T follicular helper cell (primary cell): ENCODE measurements around the gene HOXD13.

ENCODE experiments used
- DNase-seq: peaks from one replicate; pipeline ENCODE4 v3.0.0-alpha.2; 2020; ENCODE audit warnings: low read depth
- total RNA-seq, 2 experiments: gene quantifications; one replicate each; lab custom pipeline; 2026; lab: John Stamatoyannopoulos, UW

The HOXD13 gene
- total RNA-seq: 0 to 0.06 reads per million in 2 experiments

GRCh38 chr2:176092270-176093144 lies at the start of gene HOXD13:
Gene HOXD13, plus strand, starts transcription at chr2:176092721. Its CDS starts 170 bp downstream, at chr2:176092891.
- DNase-seq: no peak

DNA sequence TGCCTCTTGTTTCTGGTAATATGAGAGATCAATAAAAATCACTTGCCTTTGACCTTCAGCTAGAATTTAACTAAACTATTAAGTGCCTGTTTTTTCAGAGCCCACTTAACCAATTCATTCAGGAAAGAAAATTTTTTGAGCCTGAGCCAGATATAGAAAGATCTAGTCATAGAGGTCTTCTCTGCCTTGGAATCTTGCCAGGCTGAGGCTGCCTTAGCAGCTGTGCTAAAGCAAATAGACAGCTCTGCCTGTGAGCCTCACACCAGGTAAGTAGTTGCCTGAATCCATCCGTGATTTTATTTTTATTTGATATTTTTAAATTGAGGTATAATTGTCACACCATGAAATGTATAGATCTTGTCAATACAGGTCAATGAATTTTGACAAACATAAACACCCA lies 36.1 kb upstream of the HOXD13 start:
- no peak for DNase-seq

DNA sequence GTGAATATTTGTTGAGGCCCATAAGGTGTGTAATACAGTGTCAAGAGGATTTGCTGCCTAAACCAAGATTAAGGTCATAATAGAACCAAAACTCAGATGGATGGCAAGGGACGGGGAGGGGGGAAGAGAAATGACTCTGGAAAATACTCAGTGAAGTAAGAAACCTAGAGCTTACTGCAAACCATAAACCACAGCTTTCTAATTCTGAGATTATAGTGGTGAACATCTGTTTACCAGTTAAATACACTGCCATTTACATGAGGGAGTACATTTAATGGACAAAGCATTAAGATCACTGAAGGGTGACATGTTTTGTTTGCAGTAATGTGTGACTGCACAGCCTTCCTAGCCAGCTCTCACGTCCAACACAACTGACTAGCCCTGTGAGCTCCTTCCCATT lies 28.6 kb upstream of the HOXD13 start:
- DNase-seq: no peak

DNA sequence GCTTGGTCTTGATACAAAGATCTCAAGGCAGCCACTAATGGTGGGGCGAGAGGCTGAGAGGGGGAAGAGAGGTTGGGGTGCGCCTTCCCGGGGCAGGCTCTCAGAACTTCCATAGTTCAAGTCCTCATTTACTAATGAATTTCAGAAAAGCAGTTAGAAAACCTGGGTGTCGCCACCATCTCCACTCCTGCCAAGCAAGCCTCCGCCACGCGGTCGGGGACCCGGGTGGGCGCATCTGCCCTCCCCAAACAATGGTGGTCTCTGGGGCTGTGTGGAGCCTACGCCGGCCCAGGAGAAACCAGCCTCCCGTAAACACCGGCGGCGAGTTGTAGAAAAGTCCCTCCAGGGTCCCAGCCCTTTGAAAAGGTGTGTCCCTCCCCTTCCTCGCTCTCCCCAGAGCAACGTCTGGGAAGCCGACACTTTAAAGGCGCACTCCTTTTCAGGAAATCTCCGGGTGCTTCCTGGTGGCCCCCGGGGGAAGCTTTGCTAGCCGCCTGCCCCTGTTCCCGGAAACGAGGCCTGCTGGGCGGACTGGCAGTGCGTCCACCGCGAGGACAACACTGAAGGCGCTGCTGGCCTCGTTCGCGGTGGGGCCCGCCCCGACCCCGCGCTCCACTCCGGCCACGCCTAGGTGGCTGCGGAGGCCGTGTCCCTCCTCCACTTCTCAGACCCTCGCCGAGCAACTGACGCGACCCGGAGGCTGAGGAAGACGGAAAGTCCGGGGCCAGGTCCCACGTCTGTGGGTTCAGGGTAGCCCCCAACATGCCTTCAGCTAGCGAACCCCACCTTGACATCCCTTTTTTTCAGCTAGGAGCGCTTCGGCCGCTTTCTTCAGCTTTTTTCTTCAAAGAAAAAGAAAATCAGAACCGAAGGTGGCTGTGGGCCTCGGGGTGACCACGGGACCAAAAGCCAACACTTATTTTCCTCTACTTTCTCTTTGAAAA lies 25.6 kb upstream of the HOXD13 start:
- DNase-seq: no peak

GRCh38 chr2:176067589-176068418 lies 24.7 kb upstream of the HOXD13 start:
- no peak for DNase-seq

DNA sequence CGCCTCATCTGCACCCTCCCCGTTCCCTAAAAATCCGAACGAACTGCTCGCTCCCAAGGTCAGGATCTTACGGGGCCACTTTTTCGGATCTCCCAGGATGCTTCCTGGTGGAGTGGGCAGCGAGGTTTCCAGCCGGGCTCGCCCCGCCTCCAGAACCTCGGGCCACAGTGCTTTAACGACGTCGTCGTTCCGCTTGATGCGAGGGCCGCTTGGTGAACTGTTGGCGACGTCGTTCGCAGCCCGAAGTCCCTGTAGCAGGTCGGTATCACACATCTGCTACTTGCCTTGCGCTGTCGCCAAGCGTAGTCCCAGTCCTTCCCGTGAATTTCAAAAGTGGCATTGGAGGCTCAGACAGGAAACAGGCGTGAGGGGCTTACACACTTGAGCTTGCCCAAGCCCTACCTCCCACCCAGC lies 24.1 kb upstream of the HOXD13 start:
- no peak for DNase-seq

DNA sequence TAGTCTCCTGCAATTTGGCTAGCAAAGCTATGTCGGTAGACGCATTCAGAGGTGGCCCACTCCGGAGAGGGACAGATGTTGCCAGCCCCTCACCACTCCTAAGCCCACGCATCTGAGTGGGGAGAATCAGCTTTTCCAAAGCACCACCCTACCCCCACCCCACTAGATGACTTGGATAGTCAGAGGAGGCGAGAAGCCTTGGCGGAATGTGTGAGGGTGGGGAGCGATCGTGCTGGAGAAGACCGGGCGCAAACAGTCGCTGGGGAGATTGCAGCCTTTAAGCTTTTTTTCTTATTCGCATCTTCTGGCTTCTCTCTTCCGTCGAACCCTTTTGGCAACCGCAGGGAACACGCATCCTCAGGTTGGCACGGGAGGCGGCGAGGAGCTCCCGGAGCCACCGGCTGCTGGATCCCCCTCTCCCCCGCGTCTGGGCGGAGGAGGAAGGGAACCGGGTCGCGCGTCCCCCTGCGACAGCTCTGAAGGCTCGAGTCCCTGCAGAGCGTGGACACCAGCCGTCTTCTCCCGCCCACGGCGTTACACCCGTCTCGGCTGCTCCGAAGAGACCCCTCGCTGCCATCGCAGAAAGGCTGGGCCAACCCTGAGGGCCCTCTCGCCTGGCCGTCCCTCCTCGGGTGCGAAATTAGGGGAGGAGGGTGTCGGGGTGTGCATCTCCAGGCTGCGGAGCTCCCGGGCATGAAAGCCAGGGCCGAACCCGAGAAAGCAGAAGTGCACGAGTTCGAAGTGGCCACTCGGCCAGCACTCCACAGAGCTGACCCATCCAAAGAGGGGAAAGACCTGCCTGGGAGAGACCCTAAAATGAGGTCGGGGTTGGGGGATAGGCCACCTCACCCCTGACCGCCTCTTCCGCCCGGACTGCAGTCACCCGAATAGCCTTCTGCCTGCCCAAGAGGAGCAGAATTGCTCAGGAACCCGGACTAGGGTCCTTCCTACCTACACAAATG lies 20.9 kb upstream of the HOXD13 start:
- DNase-seq: no peak

DNA sequence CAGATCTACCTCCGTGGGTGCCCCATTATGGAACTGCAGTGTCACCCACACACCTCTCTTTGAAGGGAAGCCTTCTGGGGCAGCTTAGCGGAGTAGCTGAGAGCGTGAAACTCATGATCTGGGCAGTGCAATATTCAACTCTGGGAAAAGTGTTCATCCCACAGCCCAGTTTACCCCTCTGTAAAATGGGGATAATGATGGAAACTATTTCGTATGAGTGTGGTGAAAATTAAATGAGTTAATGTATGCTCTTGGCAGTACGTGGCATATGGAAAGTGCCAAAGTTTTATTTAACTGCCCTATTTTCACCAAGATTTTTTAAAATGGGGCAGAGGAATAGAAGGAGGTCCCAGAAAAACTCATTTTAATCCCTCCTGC lies 20.2 kb upstream of the HOXD13 start:
- DNase-seq: no peak

DNA sequence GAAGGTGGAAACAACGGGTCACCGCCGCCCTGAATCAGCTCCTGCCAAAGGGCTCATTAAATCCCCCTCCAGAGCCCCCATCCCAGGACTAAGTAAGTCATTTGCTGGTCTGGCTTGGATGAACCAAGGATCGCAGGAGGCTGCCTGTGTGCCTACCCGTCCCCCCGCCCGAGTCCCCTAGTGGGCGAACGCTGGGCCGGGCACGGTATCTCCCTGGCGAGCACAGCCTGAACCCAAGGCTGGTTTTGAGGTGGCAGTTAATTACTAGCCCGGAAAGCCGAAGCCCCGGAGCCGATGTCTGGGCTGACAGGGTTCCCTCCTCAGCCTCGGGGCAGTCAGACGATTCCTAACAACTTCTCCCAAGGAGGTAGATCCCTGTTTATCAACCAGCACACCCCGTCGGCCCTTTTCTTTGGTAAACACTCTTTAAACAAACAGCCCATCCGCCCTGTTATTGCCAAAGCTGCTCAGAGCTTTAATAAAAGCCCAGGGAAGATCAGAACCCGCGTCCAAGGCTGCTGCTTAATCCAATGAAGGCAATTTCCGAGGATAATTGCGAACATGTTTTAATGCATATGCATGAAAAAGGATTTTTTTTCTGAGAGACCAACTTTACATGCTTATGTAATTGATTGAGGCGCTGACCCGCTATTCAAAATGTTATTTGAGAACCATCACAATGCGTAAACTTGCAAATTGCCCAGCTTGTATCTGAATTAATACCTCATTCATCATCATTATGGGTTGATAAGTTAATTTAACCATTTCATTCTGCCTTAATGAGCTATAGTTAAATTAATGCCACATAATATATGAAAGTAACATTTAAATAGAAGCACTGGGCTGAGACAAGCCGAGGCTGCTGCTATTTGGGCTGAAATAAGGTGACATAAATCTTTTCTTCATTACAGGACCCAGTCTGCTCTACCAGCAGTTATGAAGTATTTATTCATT lies 19.3 kb upstream of the HOXD13 start:
- DNase-seq: no peak

GRCh38 chr2:176074919-176075425 lies 17.5 kb upstream of the HOXD13 start:
- no peak for DNase-seq

DNA sequence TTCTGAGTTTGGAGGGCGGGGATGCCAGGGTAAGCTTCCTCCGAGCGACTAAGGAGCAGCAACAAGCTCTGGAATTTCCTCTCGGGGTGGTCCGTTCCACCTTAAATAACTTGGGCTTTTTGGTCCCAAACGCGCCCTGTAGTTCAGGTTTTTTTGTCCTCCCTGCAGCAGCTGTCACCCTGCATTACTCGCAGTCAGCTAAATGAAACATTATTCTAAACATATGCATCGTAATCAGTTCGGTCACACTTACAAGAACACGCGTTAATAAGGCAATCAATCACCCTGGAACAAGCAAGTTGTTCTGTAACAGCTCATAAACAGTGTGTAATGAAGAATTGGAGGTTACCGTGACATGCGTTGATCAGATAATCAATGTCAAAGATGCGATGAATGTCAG lies 17.0 kb upstream of the HOXD13 start:
- no peak for DNase-seq

DNA sequence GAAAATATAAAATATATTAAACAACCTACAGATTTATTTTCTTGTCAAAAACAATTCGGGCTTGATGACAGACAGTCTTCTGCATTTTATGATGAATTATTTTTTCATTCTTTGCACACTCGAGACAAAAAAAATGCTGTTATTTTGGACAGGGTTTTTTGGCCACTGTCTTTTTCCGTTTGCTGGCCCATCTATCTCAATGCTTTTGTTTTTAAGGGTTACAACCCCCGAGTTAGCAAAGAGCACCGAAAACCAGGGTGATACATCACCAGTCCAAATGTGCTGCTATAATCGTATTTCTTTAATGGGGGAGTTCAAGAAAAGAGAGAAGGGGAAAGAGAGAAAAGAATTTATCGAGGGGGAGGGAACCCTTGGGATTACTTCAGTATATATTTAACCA lies 16.5 kb upstream of the HOXD13 start:
- DNase-seq: no peak

DNA sequence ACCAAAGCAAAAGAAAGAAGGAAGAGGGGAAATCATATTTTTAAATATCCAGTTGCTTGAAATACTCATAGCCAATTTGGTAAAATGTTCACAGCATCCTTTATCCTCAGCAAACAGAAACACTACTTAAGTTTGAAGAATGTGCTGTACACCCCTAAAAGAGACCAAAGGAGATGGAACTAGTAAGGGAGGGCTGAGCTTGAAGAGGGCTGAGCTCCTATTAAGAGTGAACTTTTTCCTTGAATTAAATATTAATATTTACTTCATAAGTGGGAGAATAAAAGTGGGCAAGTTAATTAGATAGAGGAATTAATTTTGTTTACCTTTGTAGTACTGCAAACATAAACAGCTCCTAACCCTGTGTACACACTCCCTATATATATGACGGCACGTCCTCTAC lies 15.7 kb upstream of the HOXD13 start:
- no peak for DNase-seq

DNA sequence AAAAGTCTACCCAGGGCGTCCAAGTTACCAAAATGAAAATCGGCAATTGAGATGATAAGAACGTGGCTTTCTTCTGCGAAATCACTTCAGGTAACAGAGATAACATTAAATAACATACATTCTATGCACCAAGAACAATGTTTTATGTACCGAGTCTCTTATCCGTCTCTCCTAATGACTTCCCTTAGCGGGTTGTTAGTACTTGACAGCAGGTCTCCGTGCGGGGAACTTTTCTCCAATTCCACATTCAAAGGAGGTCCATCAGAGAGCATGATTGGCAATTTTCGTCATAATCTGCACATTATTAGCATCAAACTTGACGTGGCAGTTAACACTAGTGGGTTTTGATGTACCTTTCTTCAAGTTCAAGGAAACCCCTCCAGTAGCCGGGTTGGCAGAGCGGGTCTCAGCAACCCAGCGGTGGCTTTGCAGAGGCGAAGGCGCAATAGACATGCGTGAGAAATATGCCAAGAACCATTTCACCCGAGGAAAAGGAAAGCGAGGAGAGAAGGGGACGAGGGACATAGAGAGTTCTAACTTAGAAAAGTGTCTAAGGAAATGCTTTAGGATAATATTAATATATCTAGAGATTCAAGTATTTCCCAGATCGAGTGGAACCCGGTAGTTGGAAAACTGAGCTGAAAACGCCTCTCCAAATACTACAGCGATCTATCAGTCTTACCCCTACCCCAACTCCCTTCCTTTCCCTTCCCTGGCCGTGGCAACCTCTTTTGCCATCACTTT lies 13.8 kb upstream of the HOXD13 start:
- DNase-seq: no peak

DNA sequence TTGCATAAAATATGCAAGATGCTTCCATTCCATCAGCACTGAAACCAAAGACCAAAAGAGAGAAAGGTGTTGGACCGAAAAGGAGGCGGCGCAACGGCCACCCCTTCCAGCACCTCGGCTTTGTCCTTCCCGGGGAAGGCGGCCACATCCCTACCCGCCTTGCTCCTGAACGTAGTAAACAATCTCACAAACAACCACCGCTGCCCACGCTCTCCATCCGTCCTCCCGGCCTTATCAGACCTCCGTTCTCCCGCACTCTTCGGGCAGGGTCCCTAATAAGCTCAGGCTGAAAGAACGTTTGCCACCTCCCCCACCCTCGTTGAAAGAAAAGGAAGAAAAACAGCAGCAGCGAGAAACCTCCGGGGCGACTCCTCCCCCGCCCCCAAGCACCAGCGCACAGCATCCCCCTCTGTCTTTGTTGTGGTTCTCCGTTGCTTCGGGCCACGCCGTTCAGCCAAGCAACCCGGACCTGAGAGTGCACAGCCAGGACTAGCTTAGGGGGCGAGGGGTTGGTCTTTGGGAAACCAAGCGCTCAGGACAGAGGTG lies 13.2 kb upstream of the HOXD13 start:
- DNase-seq: no peak

DNA sequence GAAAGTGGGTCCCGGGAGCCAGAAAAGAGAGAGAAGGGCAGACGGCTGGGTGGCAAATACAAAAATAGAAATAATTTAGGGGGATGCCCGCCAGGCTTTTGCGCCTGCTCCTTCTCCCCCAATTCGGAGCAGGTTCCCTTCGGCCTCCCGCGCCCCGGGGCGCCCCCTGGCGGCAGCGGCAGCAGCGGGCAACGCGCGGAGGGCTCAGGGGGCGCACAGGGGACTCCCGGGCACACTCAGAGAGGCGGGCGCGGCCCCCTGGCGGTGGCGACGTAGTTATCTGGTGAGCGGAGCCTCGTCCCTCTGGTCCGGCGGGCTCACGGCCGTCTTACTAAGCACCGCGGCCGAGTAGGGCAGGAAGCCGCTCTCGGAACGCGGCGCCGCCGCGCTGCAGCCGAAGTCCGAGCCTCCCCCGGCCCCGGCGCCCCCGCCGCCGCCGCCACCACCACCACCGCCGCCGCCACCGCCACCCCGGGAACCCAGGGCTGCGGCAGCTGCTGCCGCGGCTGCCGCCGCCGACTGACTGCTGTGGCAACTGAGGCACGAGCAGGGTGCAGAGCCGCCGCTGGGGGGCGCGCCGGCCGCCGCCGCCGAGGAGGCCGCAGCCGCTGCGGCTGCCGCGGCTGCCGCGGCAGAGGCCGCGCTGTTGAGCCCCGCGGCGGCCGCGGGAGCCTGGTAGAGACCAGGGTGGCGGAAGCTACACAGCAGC lies 12.5 kb upstream of the HOXD13 start:
- no peak for DNase-seq

GRCh38 chr2:176080540-176081375 lies 11.8 kb upstream of the HOXD13 start:
- no peak for DNase-seq
